NCI-H1436 treated with DMSO at 0.1 percent for 48 hours (cell line): ENCODE data around the gene GYG1.

ENCODE experiments used
- DNase-seq: peaks from one replicate; lab custom pipeline; 2025; lab: John Stamatoyannopoulos, UW

Gene GYG1

GRCh38 chr3:148991219-148992026 lies at the start of gene GYG1:
GYG1 (plus strand) TSS chr3:148991540; CDS start chr3:148991641, 101 bp downstream.
- no peak for DNase-seq

GRCh38 chr3:148943506-148944205 lies 47.7 kb upstream of the GYG1 start:
- DNase-seq: no peak

GRCh38 chr3:148945116-148945515 lies 46.2 kb upstream of the GYG1 start:
- DNase-seq: no peak

GRCh38 chr3:148948913-148949657 lies 42.3 kb upstream of the GYG1 start:
- no peak for DNase-seq

- no peak for DNase-seq
These were observed 40.5 kb upstream of the GYG1 start for GRCh38 chr3:148950806-148951205.

- no peak for DNase-seq
These were observed 39.6 kb upstream of the GYG1 start for GRCh38 chr3:148951599-148952361.

GRCh38 chr3:148953094-148953493 lies 38.2 kb upstream of the GYG1 start:
- no peak for DNase-seq

- DNase-seq: no peak
These were observed 36.4 kb upstream of the GYG1 start for GRCh38 chr3:148954981-148955380.

- no peak for DNase-seq
These were observed 35.6 kb upstream of the GYG1 start for GRCh38 chr3:148955544-148956346.

- DNase-seq: no peak
These were observed 33.8 kb upstream of the GYG1 start for GRCh38 chr3:148957586-148957985.

- no peak for DNase-seq
These were observed 32.6 kb upstream of the GYG1 start for GRCh38 chr3:148958696-148959095.

- DNase-seq: no peak
These were observed 28.8 kb upstream of the GYG1 start for GRCh38 chr3:148962513-148962912.

- DNase-seq: no peak
These were observed 26.5 kb upstream of the GYG1 start for GRCh38 chr3:148964809-148965208.

GRCh38 chr3:148968321-148968720 lies 23.0 kb upstream of the GYG1 start:
- no peak for DNase-seq

- no peak for DNase-seq
These were observed 21.1 kb upstream of the GYG1 start for GRCh38 chr3:148970271-148970670.

GRCh38 chr3:148971401-148972163 lies 19.8 kb upstream of the GYG1 start:
- no peak for DNase-seq

- no peak for DNase-seq
These were observed 16.6 kb upstream of the GYG1 start for GRCh38 chr3:148974726-148975125.

- DNase-seq: no peak
These were observed 16.1 kb upstream of the GYG1 start for GRCh38 chr3:148975248-148975647.

- DNase-seq: no peak
These were observed 15.6 kb upstream of the GYG1 start for GRCh38 chr3:148975696-148976095.

GRCh38 chr3:148981273-148981672 lies 10.1 kb upstream of the GYG1 start:
- no peak for DNase-seq
